HG03159 (cell line): Measurements from ENCODE around the gene APOBEC3F.
"Not testable (repeated sequence)": the region's sequence is repeated elsewhere in the genome, so short reads cannot be mapped to it uniquely, and the experiment has no call there.

ENCODE experiments used
- ATAC-seq: cut with Tn5 transposase; IDR thresholded peaks from one replicate; pipeline ENCODE4 v1.9.1; 2021; ENCODE audit warnings: mild to moderate bottlenecking, moderate library complexity; ENCODE audit not compliant: unreplicated experiment

APOBEC3F gene

GRCh38 chr22:39040538-39041296 lies at the start of gene APOBEC3F:
Gene APOBEC3F (plus strand): TSS chr22:39040864. CDS start chr22:39040961, 97 bp downstream.
- peak; percentile 75 for ATAC-seq

- ATAC-seq: not testable (repeated sequence)
Measured at GRCh38 chr22:38992871-38993371, 47.7 kb upstream of the APOBEC3F start.

- ATAC-seq: no peak
Measured at GRCh38 chr22:38996105-38996504, 44.6 kb upstream of the APOBEC3F start.

GRCh38 chr22:38997518-38997917 lies 43.1 kb upstream of the APOBEC3F start:
- no peak for ATAC-seq

DNA sequence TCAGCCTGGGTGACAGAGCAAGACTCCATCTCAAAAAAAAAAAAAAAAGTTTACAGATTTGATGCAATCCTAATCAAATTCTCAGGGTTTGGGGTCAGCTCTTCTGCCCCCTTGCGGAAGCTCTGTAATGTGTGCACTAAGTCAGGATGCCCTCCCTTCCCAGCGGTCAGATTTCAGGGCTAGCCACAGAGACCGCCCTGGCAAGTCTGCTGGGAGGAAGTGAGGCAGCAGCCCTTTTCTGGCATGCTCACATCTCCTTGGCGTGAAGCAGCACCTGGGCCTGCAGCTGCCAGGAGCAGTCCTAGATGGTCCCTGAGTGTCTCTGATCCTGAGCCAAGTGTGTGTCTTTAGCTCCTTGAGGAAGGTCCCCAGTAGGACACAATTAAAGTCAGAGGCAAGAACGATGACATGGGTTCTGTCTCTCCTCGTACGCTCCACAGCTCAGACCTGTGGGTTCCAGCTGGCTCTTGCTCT lies 37.5 kb upstream of the APOBEC3F start:
- ATAC-seq: no peak

DNA sequence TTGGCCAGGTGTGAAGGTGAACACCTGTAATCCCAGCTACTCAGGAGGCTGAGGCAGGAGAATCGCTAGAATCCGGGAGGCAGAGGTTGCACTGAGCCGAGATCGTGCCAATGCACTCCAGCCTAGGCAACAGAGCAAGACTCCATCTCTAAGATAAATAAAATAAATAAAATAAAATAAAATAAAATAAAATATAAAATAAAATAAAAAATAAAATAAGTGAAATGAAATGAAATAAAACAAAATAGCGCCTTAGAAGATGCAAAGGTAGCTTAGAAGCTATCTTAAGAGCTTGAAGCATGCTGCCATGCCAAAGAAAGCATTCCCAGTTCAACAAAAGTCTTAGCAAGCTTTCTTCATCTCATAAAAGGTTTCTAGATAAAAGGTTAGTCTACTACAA lies 33.5 kb upstream of the APOBEC3F start:
- ATAC-seq: no peak

- not testable (repeated sequence) for ATAC-seq
Measured at GRCh38 chr22:39008271-39008850, 32.3 kb upstream of the APOBEC3F start.

- ATAC-seq: no peak
Measured at GRCh38 chr22:39010946-39011345, 29.7 kb upstream of the APOBEC3F start.

- no peak for ATAC-seq
Measured at GRCh38 chr22:39012533-39013511, 27.8 kb upstream of the APOBEC3F start.

DNA sequence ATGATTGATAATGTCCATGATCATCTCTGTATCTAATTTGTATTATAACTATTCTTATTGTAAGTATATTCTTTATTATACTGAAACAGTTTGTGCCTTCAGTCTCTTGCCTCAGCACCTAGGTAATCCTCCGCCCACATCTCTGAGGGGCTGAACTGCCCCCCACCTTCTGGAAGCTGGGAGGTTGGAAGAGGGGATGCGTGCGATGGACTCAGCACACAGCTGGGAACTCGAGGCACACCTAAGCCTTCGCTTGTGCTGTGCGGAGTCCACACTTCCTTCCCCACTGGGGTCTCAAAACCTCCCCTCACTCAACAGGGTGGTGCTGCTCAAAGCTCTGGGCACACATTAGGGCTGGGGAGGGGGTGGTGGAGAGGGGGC lies 27.1 kb upstream of the APOBEC3F start:
- not testable (repeated sequence) for ATAC-seq

DNA sequence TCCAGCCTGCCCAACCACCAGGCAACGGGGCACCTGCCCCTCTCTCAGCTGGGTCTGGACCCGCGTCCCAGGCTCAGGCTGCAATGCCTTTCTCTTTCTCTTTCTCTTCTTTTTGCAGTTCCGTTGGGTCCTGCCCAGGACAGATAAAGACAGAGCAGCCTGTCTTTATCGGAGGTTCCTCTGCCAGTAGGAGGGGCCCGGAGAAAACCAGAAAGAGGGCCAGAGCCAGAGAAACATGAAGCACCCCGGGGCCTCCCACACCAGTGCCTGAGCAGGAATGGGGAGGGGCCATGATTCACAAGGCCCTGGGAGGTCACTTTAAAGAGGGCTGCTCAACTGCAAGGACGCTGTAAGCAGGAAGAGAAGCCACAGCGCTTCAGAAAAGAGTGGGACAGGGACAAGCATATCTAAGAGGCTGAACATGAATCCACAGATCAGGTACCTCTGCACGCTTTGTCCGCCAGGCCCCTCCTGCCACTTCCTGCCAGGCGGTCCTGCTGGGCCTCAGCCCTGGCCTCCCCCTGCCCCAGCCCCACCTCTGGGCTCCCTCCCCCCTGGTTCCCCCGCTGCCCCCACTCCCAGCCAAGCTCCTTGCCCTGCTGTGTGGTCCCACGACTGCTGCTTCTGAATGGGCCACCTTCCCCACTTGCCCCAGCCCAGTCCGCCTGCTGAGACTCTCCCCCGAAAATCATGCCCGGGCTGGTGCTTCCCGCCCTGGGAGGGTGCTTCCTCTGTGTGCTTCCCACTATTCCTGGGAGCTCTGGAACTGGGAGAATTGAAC lies 26.5 kb upstream of the APOBEC3F start, which contains the start of gene APOBEC3C:
APOBEC3C (plus strand) TSS at position 316 of the 781 bp plus-strand sequence; CDS start at position 422, 106 bp downstream.
- ATAC-seq: peak; percentile 73

DNA sequence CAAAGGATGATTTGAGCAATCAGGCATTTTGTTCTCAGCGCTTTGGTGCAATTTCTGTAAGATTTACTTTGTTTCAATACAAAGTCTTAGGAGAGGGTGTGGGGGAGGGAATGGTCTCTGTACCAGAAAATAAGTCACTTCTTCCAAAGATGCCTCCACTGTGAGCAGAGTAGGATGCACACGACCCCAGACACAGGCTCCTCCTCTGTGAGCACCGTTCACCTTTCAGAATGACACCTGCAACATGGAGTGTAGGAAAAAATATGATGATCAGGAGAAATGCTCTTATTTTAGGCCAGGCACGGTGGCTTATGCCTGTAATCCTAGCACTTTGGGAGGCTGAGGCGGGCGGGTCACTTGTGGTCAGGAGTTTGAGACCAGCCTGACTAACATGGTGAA lies 25.9 kb upstream of the APOBEC3F start:
- not testable (repeated sequence) for ATAC-seq

DNA sequence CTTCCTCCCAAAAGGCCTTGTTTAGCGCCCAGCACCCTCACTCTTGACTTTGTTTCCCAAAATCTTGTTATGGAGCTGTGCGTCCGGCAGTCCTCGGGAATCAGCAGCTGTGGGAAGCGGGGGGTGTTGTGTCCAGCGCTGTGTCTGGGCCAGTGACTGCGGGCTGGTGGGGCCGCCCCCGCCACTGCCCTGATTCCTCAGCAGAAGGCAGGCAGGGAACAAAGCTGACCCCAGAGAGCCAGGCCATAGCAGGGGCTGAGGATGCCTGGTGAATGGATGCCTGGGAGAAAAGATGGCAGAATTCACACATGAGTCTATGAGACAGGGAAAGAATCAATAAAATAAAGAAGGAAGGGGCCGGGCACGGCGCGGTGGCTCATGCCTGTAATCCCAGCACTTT lies 24.1 kb upstream of the APOBEC3F start:
- ATAC-seq: no peak

DNA sequence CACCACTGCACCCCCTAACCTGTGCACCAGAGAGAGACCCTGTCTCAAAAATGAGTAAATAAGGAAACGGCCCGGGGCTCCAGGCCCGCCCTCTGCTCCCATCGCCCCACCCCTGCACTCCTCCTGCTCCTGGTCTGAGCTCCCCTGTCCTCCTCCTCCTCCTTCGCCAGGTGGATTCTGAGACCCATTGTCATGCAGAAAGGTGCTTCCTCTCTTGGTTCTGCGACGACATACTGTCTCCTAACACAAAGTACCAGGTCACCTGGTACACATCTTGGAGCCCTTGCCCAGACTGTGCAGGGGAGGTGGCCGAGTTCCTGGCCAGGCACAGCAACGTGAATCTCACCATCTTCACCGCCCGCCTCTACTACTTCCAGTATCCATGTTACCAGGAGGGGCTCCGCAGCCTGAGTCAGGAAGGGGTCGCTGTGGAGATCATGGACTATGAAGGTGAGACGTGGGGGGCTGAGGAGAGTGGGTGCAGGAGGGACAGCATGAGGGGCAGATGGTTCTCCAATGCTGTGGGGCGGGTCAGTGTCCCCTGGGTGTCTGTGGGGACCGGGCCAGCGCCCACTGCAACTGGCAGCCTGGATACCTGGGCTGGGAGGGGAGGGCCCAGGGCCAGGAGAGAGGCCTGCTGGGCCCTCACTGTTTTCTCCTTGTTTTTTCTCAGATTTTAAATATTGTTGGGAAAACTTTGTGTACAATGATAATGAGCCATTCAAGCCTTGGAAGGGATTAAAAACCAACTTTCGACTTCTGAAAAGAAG lies 22.9 kb upstream of the APOBEC3F start:
- no peak for ATAC-seq

GRCh38 chr22:39020021-39020651 lies 20.5 kb upstream of the APOBEC3F start:
- not testable (repeated sequence) for ATAC-seq

DNA sequence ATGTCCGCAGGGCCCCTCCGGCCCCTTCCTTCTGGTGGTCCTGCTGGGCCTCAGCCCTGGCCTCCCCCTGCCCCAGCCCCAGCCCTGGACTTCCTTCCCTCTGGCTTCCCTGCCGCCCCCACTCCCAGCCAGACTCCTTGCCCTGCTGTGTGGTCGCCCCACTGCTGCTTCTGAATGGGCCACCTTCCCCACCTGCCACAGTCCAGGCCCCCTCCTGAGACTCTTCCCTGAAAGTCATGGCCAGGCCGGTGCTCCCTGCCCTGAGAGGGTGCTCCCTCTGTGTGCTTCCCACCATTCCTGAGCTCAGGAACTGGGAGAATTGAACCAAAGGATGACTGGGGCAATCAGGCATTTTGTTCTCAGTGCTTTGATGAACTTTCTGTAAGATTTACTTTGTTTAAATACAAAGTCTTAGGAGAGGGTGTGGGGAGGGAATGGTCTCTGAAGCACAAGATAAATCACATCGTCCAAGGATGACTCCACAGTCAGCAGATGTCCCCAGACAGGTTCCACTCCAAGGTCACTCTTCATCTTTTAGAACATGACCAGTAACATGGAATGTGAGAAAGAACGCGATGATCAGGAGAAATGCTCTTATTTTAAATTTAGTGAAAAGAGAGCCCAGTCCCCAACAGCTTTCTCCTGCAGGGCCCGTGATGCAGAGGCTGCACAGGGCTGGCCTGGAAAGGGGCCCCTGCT lies 19.0 kb upstream of the APOBEC3F start:
- no peak for ATAC-seq

DNA sequence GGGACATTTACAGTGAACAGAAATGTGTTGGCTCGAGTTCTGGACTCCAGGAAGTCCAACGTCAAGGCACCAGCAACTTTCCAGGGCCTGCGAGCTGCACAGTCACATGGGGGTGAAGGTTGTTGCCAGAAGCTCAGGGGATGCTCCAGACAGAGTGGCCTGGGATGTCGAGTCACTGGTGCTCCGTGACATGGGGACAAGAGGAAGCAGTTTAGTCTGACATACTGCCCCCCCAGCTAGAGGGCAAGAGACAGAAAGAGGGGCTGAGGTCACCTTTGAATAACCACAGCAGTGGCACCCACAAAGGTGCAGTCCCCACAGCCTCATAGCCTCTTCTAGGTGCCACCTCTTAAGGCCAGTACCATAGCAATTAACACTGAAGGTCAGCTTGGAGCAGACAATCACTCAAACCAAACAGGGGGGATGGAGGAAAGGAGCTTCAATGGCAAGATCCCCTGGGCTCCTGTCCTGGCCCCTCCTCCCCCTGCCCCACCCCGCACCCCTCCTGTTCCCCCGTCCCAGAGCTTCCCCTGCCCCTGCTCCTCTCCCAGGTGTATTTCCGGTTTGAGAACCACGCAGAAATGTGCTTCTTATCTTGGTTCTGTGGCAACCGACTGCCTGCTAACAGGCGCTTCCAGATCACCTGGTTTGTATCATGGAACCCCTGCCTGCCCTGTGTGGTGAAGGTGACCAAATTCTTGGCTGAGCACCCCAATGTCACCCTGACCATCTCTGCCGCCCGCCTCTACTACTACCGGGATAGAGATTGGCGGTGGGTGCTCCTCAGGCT lies 15.9 kb upstream of the APOBEC3F start:
- ATAC-seq: no peak
